Stimulated activated effector memory CD8-positive, alpha-beta T cell treated with anti-CD3 and anti-CD28 coated beads, Interleukin-12 subunit alpha, Interleukin-12 subunit beta, amount 100 ng/mL, for 72 hours (primary cell): ENCODE data around the gene CD180.

Experiments used
- ATAC-seq: fragments of 150-1000 bp; cut with Tn5 transposase; 2 replicates; pipeline ENCODE4 v1.10.0; 2021
- DNase-seq, 2 donors: peaks; one replicate each; pipeline ENCODE4 v3.0.0; 2021 to 2022; ENCODE audit warnings: low spot score in 2 of 2
- H3K27ac Mint-ChIP-seq: one replicate; pipeline ENCODE4 v1.8.0; 2022; ENCODE audit warnings: mild to moderate bottlenecking, mixed read lengths
- H3K36me3 Mint-ChIP-seq: one replicate; pipeline ENCODE4 v1.8.0; 2022; ENCODE audit warnings: mild to moderate bottlenecking, mixed read lengths
- H3K4me1 Mint-ChIP-seq: one replicate; pipeline ENCODE4 v1.8.0; 2022; ENCODE audit warnings: mixed read lengths
- H3K4me3 Mint-ChIP-seq: one replicate; pipeline ENCODE4 v1.8.0; 2022; ENCODE audit warnings: mild to moderate bottlenecking, mixed read lengths
- H3K9me3 Mint-ChIP-seq: one replicate; pipeline ENCODE4 v1.8.0; 2022; ENCODE audit warnings: mixed read lengths

CD180 gene

DNA sequence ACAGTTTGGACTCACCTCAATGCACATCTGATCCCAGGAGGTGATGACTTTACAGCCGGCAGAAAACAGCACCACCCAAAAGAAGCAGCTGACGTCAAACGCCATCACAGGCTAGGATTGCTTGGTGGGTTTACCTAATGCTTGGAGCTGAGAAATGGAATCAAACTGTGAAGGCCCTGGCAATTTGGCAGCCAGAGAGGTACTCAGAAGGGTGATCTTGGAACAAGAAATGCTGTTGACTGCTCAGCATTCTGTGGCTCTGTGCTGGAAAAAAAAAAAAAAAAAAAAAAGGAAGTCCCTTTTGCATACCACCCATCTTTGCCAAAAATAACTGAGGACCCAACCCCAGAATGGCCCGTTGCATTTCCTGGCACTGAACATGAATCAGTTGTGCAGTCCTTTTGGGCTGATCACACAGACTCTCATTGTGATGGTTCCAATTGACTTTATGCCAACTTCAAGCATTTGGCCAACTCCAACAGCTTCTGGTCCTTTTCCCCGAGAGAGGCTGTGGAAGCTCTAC is at the start of gene CD180:
Gene CD180, minus strand, starts transcription at position 263 of the 523 bp plus-strand sequence. Its CDS starts 158 bp downstream, at position 105.
- DNase-seq (no peak), ATAC-seq (no peak)
- H3K36me3 Mint-ChIP-seq, result no peaks in the 10 kb centered on the region
- peak within 1 kb of the TSS; percentile 18 for H3K4me3 Mint-ChIP-seq
- H3K9me3 Mint-ChIP-seq, result peaks cover 6% of the 10 kb centered on the region
- H3K4me1 Mint-ChIP-seq, result peaks cover 32% of the 10 kb centered on the region
- peak within 1 kb of the TSS; percentile 37 for H3K27ac Mint-ChIP-seq

GRCh38 chr5:67246108-67246507 is 49.5 kb upstream of the CD180 start:
- Mint-ChIP-seq H3K9me3 (no peaks in the 10 kb centered on the region), H3K4me3 (no peak overlapping the region), H3K36me3 (no peaks in the 10 kb centered on the region), H3K27ac (no peak overlapping the region), H3K4me1 (peaks cover 6% of the 10 kb centered on the region)
- ATAC-seq (no peak), DNase-seq (no peak)

GRCh38 chr5:67245259-67245846 is 48.8 kb upstream of the CD180 start:
- no peak for ATAC-seq

GRCh38 chr5:67244345-67244793 is 47.8 kb upstream of the CD180 start:
- H3K9me3 Mint-ChIP-seq, result no peaks in the 10 kb centered on the region
- no peak overlapping the region for H3K27ac Mint-ChIP-seq
- DNase-seq (no peak), ATAC-seq (no peak)
- peaks cover 6% of the 10 kb centered on the region for H3K4me1 Mint-ChIP-seq
- no peaks in the 10 kb centered on the region for H3K36me3 Mint-ChIP-seq
- H3K4me3 Mint-ChIP-seq, result no peak overlapping the region

More at GRCh38 chr5:67245259-67245846, 48.8 kb upstream of the CD180 start:
- no peak overlapping the region for H3K27ac Mint-ChIP-seq
- no peaks in the 10 kb centered on the region for H3K36me3 Mint-ChIP-seq
- no peak overlapping the region for H3K4me3 Mint-ChIP-seq
- no peaks in the 10 kb centered on the region for H3K9me3 Mint-ChIP-seq
- H3K4me1 Mint-ChIP-seq, result peaks cover 6% of the 10 kb centered on the region
- no peak for DNase-seq

GRCh38 chr5:67243944-67244343 is 47.3 kb upstream of the CD180 start:
- no peak overlapping the region for H3K4me3 Mint-ChIP-seq
- no peaks in the 10 kb centered on the region for H3K9me3 Mint-ChIP-seq
- peaks cover 6% of the 10 kb centered on the region for H3K4me1 Mint-ChIP-seq
- no peak overlapping the region for H3K27ac Mint-ChIP-seq
- ATAC-seq (no peak), DNase-seq (no peak)
- H3K36me3 Mint-ChIP-seq, result no peaks in the 10 kb centered on the region

DNA sequence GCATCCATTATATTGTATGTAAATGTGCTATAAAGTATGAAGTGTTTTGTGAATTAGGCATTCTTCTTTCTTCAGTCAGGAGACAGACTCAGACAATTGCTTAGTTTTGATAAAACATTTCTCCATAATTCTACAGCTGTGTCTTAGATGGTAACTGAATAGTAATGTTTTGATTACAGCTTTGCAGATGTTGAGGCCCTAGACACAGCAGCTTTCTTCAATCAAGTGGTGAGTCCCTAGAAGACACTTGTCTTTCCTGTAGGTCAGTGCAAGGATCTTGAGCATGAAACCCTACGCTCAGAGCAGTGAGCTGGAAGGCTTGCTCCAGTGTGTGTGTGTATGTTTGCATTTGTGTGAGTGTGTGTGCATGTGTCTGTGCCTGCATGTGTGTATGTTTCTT is 46.8 kb upstream of the CD180 start:
- H3K27ac Mint-ChIP-seq, result no peak overlapping the region

GRCh38 chr5:67241326-67241725 is 44.7 kb upstream of the CD180 start:
- no peak for ATAC-seq
- Mint-ChIP-seq H3K9me3 (no peaks in the 10 kb centered on the region), H3K4me1 (peaks cover 8% of the 10 kb centered on the region), H3K27ac (no peak overlapping the region), H3K36me3 (no peaks in the 10 kb centered on the region), H3K4me3 (no peak overlapping the region)
- no peak for DNase-seq

More for the DNA sequence above, 46.8 kb upstream of the CD180 start:
- peaks cover 6% of the 10 kb centered on the region for H3K4me1 Mint-ChIP-seq
- no peaks in the 10 kb centered on the region for H3K36me3 Mint-ChIP-seq
- H3K4me3 Mint-ChIP-seq, result no peak overlapping the region
- ATAC-seq (no peak), DNase-seq (no peak)
- H3K9me3 Mint-ChIP-seq, result no peaks in the 10 kb centered on the region

GRCh38 chr5:67240846-67241245 is 44.2 kb upstream of the CD180 start:
- H3K4me1 Mint-ChIP-seq, result peaks cover 12% of the 10 kb centered on the region
- no peaks in the 10 kb centered on the region for H3K9me3 Mint-ChIP-seq
- H3K27ac Mint-ChIP-seq, result no peak overlapping the region
- no peak overlapping the region for H3K4me3 Mint-ChIP-seq
- no peak for DNase-seq
- no peaks in the 10 kb centered on the region for H3K36me3 Mint-ChIP-seq
- ATAC-seq, result no peak

DNA sequence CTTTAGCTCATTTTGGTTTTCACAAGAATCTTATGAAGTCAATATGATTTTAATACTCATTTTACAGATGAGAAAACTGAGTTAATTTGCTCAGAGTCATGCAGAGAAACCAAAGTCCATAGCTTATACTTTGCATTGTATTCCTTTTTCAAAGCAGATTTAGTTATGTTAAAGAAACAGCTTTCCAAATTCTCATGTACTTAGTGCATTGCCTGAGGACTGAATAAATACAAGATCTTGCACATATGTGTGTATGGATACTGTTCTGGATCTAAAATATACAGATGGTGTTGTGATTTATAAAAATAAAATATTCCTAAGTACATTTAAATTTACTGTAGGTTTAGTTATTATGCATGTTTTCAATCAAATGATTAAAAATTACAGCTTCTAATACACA is 43.5 kb upstream of the CD180 start:
- no peak for ATAC-seq
- Mint-ChIP-seq H3K4me3 (no peak overlapping the region), H3K27ac (no peak overlapping the region), H3K9me3 (no peaks in the 10 kb centered on the region), H3K36me3 (no peaks in the 10 kb centered on the region), H3K4me1 (peaks cover 6% of the 10 kb centered on the region)
- DNase-seq, result no peak

GRCh38 chr5:67238191-67238590 is 41.6 kb upstream of the CD180 start:
- peaks cover 6% of the 10 kb centered on the region for H3K4me1 Mint-ChIP-seq
- DNase-seq (no peak), ATAC-seq (no peak)
- no peaks in the 10 kb centered on the region for H3K36me3 Mint-ChIP-seq
- no peak overlapping the region for H3K27ac Mint-ChIP-seq
- no peaks in the 10 kb centered on the region for H3K9me3 Mint-ChIP-seq
- no peak overlapping the region for H3K4me3 Mint-ChIP-seq

DNA sequence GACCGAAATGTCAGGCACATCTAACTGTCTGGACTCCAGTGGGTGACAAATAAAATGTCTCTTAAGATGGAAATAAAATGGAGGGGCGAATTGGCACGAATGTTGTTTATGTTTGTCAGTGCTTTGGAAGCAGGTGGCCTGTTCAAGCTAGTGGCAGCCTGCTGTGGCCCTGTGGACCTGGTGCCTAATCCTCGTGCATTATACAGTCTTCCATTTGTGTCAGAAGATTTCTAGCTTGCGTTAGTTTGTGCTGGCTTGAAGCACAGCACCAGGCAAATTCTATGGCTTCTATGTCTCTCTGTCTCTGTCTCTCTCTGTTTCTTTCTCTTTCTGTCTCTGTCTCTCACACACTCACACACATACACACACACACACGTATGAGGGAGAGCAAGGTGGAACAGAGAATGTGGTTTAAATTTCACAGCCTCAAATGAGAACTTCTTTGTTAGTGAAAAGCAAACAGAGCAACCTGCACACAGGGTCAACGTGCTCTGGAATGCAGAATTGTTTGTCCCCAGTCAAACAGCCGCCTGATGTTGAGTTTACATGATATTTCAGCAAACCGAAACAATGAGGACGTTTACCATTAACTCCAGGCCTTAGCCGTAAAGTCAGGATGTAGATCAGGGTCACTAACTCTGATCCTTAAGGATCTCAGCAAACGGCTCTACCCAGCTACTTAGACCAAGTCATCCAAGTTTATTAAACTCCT is 39.0 kb upstream of the CD180 start:
- peaks cover 6% of the 10 kb centered on the region for H3K4me1 Mint-ChIP-seq
- H3K36me3 Mint-ChIP-seq, result no peaks in the 10 kb centered on the region
- no peak overlapping the region for H3K27ac Mint-ChIP-seq
- no peak for DNase-seq
- no peak for ATAC-seq
- no peaks in the 10 kb centered on the region for H3K9me3 Mint-ChIP-seq
- H3K4me3 Mint-ChIP-seq, result no peak overlapping the region

DNA sequence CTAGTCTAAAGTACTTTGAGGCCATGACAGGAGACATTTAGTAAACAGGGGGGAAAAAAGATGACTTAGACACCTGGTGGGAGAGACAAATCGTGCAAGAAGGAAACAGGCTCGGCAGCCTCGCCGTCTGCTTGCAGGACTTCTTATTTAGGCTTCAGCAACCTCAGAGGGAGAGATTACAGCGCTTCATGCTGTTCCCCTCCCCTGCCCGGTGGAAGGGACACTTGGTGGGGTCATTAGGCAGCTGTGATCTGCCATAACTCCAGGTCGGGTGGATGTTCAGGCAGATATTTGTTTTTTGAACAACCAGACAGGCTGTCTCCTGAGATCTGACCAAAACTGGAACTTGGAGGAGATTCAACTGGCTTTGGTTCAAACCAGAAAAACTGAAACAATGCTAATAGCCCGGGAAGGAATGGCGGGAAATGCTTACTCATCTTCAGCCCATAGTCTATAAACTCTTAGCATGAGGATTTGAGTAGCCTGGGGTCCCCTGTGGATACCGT is 38.1 kb upstream of the CD180 start:
- no peak for DNase-seq
- no peaks in the 10 kb centered on the region for H3K36me3 Mint-ChIP-seq
- H3K9me3 Mint-ChIP-seq, result no peaks in the 10 kb centered on the region
- H3K27ac Mint-ChIP-seq, result no peak overlapping the region
- ATAC-seq, result no peak
- H3K4me1 Mint-ChIP-seq, result peaks cover 6% of the 10 kb centered on the region
- no peak overlapping the region for H3K4me3 Mint-ChIP-seq

DNA sequence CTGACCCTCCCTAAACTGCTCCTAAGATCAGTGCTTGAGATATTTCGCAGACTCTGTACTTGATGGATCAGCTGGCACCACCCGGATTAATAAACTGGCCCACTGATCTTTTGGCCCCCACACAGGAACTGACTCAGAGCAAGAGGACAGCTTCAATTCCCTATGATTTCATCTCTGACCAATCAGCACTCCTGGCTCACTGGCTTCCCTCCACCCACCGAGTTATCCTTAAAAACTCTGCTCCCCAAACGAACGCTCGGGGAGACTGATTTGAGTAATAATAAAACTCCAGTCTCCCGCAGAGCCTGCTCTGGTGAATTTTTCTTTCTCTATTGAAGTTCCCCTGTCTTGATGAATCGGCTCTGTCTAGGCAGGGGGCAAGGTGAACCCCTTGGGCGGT is 36.5 kb upstream of the CD180 start:
- ATAC-seq (no peak), DNase-seq (no peak)
- H3K4me3 Mint-ChIP-seq, result no peak overlapping the region
- no peaks in the 10 kb centered on the region for H3K9me3 Mint-ChIP-seq
- H3K4me1 Mint-ChIP-seq, result peaks cover 6% of the 10 kb centered on the region
- H3K36me3 Mint-ChIP-seq, result no peaks in the 10 kb centered on the region
- no peak overlapping the region for H3K27ac Mint-ChIP-seq

GRCh38 chr5:67223211-67223610 is 26.6 kb upstream of the CD180 start:
- Mint-ChIP-seq H3K4me1 (peaks cover 36% of the 10 kb centered on the region), H3K27ac (peak overlapping the region; percentile 92), H3K9me3 (no peaks in the 10 kb centered on the region), H3K36me3 (peaks cover 6% of the 10 kb centered on the region), H3K4me3 (no peak overlapping the region)
- ATAC-seq, result no peak
- no peak for DNase-seq

DNA sequence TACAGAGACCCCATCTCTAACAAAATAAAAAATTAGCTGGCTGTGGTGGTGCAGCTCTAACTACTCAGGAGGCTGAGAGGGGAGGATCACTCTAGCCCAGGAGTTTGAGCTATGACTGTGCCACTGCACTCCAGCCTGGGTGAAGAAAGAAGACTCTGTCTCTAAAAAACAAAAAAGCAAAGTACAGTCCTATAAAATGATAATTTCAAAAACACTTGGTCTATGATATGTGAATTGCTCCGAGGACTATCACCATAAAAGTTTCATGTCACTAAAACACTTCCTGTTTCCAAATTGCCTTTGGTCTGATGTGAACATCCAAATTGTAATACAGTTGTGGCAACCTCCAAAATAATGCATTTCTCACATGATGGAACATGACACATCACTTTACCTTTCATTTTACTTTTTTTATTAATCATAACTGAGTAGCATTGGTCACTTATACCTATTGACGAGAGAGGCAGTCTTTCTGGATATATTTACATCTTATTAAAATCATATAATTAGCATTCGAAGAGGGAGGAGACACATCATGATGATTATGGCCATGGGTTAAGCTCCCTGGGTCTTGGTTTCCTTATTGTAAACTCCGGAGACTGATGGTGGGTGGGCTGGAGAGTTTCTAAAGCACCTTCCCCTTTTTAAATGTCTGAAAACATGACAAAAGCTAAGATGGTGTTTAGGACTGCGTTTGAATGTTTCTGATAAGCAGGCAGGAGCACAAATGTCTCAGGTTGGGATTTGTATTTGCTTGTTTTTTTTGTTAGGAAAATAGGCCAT is 25.8 kb upstream of the CD180 start:
- Mint-ChIP-seq H3K4me1 (peaks cover 44% of the 10 kb centered on the region), H3K27ac (peak overlapping the region; percentile 92), H3K9me3 (no peaks in the 10 kb centered on the region), H3K36me3 (peaks cover 6% of the 10 kb centered on the region), H3K4me3 (peak overlapping the region; percentile 60)
- peak; percentile 65 for ATAC-seq
- DNase-seq, result no peak
